ENCODE data around the gene PANX1.

- TF ChIP-seq CTCF (conservative IDR thresholded peaks at IDR 0.05; ENCODE audit: low read depth, low read length) (no peak), EZH2 (IDR thresholded peaks at IDR 0.05; ENCODE audit: low read length, unreplicated experiment) (no peak), EZH2phosphoT487 (IDR thresholded peaks at IDR 0.05; ENCODE audit: borderline replicate concordance, low read length) (no peak)
Observed at GRCh38 chr11:94168882-94169281, 40.2 kb downstream of the PANX1 start.
